Left renal pelvis (tissue), 4 donors: ENCODE results near the gene MYOF. TPM values are rescaled to one million over a fixed set of nuclear protein-coding genes. Genes with fewer than 3 reads are reported as not detected.
"Not testable (repeated sequence)": the region's sequence is repeated elsewhere in the genome, so short reads cannot be mapped to it uniquely, and the experiment has no call there.

Experiments
- DNase-seq, 4 donors: peaks; one replicate each; pipeline ENCODE4 v3.0.0-alpha.2; 2013; ENCODE audit warnings: low read depth in 4 of 4, low spot score in 3 of 4
- polyA plus RNA-seq, 4 donors: library from polyadenylated mRNA; unstranded; fragments of 120-200 nt; gene quantifications; one replicate each; pipeline ENCODE4 v1.2.1, GENCODE V29; 2013; ENCODE audit not compliant: insufficient read length in 4 of 4

The MYOF gene
- polyA plus RNA-seq, 4 donors, result 31.7 to 45.8 (median 36.8) TPM

- DNase-seq, result peak in 3 of 4 donors; percentile 83 to 84 (median 84)
Measured at GRCh38 chr10:93437086-93437945, 44.8 kb downstream of the MYOF start.

DNA sequence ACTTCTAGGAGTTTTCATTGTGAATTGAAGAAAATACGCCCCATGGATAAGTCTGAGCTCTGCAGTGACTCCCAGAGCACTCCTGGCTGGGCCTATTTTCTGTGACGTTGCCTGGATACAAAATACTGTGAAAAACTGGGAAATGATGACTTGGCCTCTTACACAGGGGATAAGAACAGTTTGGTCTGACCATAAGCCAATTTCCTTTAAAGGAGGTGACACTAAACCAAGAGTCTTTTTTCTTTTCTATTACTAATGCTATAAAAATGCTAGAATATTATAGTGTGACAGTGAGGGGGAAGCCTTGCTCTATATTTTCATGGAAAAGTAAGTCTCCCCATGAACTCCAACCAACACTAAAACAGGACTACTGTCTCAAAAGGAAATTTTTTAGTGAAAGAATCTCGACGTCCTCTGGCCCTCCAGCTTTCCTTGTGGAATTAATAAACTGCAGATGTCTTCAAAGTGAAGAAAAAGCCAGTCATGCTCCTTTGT lies 45.5 kb downstream of the MYOF start:
- DNase-seq, result no peak

GRCh38 chr10:93435621-93436397 lies 46.3 kb downstream of the MYOF start:
- no peak for DNase-seq

GRCh38 chr10:93434991-93435491 lies 47.1 kb downstream of the MYOF start:
- no peak for DNase-seq

DNA sequence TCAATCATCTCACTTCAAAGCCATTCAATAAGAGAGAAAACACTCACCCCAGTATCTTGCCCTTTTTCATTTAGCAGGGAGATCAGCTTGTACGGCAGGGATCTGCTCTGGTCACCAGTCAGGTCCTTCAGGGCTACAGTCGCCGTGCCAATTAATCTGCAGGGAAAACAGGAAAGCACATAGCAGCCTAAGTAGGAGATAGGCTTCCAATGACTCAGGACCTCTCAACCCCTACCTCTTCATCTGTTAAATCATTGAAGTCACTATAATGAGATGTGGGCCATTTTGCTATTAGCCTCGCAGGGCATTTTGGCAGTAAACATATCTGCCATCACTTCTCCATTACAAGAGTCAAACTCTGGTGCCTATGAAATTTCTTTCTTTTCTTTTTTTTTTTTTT lies 50.8 kb downstream of the MYOF start:
- no peak for DNase-seq

DNA sequence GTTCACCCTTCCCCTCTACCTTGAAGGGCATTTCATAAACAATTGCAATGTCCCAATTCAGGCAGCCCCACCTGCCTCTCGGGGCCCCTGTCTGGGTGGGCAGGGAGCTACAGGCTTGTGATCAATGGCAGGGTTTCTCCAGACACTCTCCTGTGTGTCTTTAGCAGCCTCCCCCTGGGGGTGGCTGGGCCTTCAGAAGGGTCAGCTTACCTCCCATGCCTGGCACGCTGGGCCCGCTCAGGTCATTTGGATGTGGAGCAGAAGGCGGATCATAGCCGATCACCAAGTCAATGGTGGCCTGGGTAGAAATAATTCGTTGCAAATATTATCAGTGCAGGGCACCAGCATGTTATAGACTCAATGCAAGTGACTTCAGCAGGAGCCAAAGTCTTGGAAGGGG lies 56.3 kb downstream of the MYOF start:
- no peak for DNase-seq

DNA sequence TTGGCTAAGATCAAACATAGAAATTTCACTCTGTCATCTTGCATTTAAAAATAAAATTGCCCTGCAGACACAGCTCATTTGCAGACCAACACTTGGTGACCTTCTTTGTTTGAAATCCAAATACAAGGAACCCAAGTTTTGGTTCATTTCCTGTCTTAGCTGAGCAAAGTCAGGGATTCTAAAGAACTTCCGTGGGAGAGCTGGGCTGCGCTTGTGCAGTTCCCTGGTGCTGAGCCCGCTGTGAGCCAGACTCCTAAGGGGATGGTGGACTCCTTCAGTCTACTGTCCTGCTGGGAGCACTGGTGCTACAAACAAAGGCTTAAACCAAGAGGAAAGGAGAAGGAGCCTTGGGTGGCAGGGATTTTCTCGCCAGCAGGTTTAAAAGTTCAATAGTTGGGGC lies 60.0 kb downstream of the MYOF start:
- DNase-seq, result no peak

DNA sequence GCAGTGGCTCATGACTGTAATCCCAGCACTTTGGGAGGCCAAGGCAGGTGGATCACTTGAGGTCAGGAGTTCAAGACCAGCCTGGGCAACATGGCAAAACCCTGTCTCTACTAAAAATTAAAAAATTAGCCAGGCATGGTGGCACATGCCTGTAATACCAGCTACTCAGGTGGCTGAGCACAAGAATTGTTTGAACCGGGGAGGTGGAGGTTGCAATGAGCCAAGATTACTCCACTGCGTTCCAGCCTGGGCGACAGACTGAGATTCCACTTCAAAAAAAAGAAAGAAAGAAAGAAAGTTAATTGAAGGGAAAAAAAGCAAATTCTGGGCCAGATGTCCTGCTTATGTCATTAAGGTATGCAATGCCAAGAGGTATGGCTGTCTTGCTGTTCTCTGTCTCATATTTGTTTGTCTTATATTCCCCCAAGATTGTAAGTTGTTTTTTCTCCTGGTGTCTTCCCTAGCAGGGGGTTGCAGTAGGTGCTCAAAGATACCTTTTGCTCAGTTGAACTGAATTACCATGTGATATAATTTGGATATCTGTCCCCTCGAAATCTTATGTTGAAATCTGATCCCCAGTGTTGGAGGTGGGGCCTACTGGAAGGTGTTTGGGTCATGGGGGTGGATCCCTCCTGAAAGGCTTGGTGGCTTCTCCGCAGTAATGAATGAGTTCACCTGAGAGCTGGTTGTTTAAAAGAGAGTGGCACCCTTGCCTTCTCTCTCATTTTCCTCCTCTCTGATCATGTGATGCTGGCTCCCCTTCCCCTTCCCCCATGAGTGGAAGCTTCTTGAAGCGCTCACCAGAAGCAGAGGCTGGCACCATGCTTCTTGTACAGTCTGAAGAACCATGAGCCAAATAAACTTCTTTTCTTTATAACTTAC lies 60.9 kb downstream of the MYOF start:
- no peak for DNase-seq

- no peak for DNase-seq
Measured at GRCh38 chr10:93420091-93420490, 62.0 kb downstream of the MYOF start.

DNA sequence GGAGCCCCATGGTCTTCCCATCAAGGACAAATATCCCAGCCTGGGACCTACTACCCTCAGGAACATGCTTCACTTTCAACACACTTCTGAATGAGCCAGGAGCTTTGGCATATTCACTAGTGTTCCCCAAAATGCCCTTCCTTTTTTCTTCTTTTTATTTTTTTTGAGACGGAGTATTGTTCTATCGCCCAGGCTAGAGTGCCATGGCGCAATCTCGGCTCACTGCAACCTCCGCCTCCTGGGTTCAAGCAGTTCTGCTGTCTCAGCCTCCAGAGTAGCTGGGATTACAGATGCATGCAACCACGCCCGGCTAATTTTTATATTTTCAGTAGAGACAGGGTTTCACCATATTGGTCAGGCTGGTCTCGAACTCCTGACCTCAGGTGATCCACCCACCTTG lies 63.1 kb downstream of the MYOF start:
- DNase-seq, result not testable (repeated sequence)

- no peak for DNase-seq
Measured at GRCh38 chr10:93417921-93418320, 64.2 kb downstream of the MYOF start.

- DNase-seq, result no peak
Measured at GRCh38 chr10:93417266-93417665, 64.9 kb downstream of the MYOF start.

- no peak for DNase-seq
Measured at GRCh38 chr10:93416824-93417223, 65.3 kb downstream of the MYOF start.

- no peak for DNase-seq
Measured at GRCh38 chr10:93415693-93416092, 66.4 kb downstream of the MYOF start.

GRCh38 chr10:93413252-93413689 lies 68.9 kb downstream of the MYOF start:
- no peak for DNase-seq

DNA sequence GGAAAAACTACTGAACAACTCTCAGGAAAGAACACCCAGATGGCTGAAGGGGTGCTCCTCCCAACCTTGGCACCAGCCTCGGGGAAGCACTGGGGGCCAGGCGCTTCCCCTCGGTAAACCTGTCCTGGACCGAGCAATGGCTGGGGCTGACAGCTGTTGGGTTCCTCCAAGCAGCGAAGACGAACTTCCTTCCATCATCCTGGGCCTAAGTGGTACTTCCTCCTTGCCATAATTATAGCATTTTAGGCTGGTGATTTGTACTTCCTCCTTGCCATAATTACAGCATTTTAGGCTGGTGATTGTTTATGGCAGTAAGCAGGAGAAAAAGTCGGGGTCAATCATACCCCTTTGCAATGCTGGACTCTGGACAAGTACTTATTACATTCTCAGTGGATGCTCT lies 69.3 kb downstream of the MYOF start:
- DNase-seq, result no peak

DNA sequence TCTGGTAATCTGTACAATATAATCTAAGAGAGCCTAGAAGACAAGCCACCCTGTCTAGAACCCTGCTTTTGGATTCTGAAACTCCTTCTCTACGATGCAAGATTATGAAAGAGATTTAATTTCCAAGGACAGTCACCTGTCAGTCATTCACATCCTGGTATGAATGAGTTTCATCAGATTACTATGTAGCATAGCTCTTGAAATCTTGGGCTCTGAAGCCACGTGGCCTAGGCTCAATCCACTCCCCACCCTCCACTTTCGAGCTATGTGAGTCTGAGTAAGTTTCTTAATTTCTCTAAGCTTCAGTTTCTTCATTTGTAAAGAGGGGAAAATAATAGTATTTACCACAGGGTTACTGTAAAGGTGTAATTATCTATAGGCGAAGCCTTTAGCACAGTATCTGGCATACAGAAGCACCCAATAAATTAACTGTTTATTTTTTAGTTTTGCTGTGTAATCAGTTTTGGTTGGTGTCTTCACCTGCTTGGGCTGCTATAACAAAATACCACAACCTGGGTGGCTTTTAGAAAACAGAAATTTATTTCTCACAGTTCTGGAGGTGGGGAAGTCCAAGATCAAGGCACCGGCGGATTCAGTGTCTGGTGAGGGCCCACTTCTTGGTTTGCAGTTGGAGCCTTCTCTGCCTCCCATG lies 71.3 kb downstream of the MYOF start:
- DNase-seq, result no peak

DNA sequence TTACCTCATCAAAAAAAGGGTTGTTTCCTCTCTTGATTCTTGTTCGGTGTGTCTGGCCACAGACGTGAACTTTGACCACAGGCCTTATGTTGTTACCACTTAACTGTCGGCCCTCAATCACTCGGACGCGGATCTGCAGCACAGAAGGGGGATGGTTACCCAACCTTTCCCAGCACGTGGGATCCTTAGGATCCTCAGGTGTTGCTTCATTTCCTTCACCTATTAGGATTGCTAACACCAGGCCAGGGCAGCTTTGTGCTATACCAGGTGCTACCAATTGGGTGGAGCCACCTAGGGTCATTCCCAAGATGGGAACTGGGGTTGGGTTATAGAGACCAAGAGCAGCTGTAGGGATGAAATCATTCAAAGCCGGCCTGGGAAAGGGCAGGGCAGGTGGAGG lies 73.4 kb downstream of the MYOF start:
- no peak for DNase-seq

- no peak for DNase-seq
Measured at GRCh38 chr10:93406364-93407145, 75.6 kb downstream of the MYOF start.
